K562 (cell line): Measurements from ENCODE around the gene BHLHE40. TPM values are rescaled to one million over a fixed set of nuclear protein-coding genes. Genes with fewer than 3 reads are reported as not detected.

Experiments
- ATAC-seq: fragments of 200-7000 bp; cut with Tn5 transposase; 3 replicates; pipeline ENCODE4 v1.9.1; 2020; ENCODE audit warnings: moderate library complexity
- BruUV-seq: library from RNA; stranded (reverse); fragments of 400-500 nt; replicated peaks from 2 replicates; lab custom pipeline; 2021; lab: Mats Ljungman, UMichigan
- CTCF ChIA-PET: fragments of 300-600 bp; formaldehyde crosslinking; extraction: SDS; loops from one replicate; lab custom pipeline; 2021; ENCODE audit warnings: low intra/inter-chr PET ratio; lab: Yijun Ruan, JAX
- POLR2A ChIA-PET: fragments of 300-600, 350-650 bp; sonication (Branson Sonifier 250); formaldehyde crosslinking; extraction: SDS; loops from one replicate; lab custom pipeline; 2021; ENCODE audit warnings: antibody characterized with exemption, inconsistent platforms; lab: Yijun Ruan, JAX
- DNase-seq, 4 experiments: peaks; one replicate each; pipeline versions ENCODE4 v3.0.0 to v3.0.0-alpha.2; 2011 to 2018; ENCODE audit warnings: low spot score in 3 of 4, mixed read lengths in 3 of 4; ENCODE audit errors: extremely low read depth in 1 of 4
- FAIRE-seq: peaks from 2 replicates; lab custom pipeline; 2011; peaks lifted over from hg19 to GRCh38; lab: Jason Lieb, UNC
- H2AFZ ChIP-seq: 2 replicates; pipeline ENCODE4 v1.6.0; 2011; ENCODE audit warnings: low read depth, low read length, control low read depth, inconsistent platforms
- H3K27ac ChIP-seq: fragments of 200-600 bp; 3 replicates; pipeline ENCODE4 v1.8.0; 2011; ENCODE audit warnings: low read depth, mild to moderate bottlenecking, control low read depth, inconsistent platforms, low read length, moderate library complexity, mixed read lengths; ENCODE audit errors: extremely low read depth
- H3K27me3 ChIP-seq, 2 experiments: fragments of 300-600 bp in 1 of 2; 2 replicates in 1 of 2; 3 replicates in 1 of 2; pipeline versions ENCODE4 v1.6.0 to v1.8.0; 2011; ENCODE audit warnings: inconsistent platforms in 2 of 2, low read length in 2 of 2, mild to moderate bottlenecking in 1 of 2, mixed read lengths in 1 of 2, moderate library complexity in 1 of 2; ENCODE audit not compliant: control insufficient read depth in 2 of 2, insufficient read depth in 2 of 2
- H3K36me3 ChIP-seq: fragments of 300-600 bp; 3 replicates; pipeline ENCODE4 v1.8.0; 2011; ENCODE audit warnings: mild to moderate bottlenecking, low read length, inconsistent platforms; ENCODE audit not compliant: control insufficient read depth, insufficient read depth
- H3K4me1 ChIP-seq, 2 experiments: fragments of 200-600 bp in 1 of 2; replicated peaks in 1 of 2; 2 replicates in 1 of 2; 3 replicates in 1 of 2; pipeline versions ENCODE4 v1.5.1 to v1.8.0; 2011; ENCODE audit warnings: inconsistent platforms in 2 of 2, low read length in 2 of 2, mild to moderate bottlenecking in 1 of 2, mixed read lengths in 1 of 2, moderate library complexity in 1 of 2; ENCODE audit not compliant: control insufficient read depth in 2 of 2, insufficient read depth in 2 of 2
- H3K4me2 ChIP-seq: 2 replicates; pipeline ENCODE4 v1.6.1; 2011; ENCODE audit warnings: low read length, control low read depth, inconsistent platforms, mixed read lengths; ENCODE audit not compliant: insufficient read depth
- H3K4me3 ChIP-seq: fragments of 200-600 bp; sonication (generic), shearing (Covaris generic); 2 replicates; pipeline ENCODE4 v1.5.1; 2016; ENCODE audit warnings: control low read depth, inconsistent platforms
- H3K79me2 ChIP-seq: fragments of 200-600 bp; 3 replicates; pipeline ENCODE4 v1.8.0; 2011; ENCODE audit warnings: low read length, inconsistent platforms; ENCODE audit not compliant: control insufficient read depth, insufficient read depth
- H3K9ac ChIP-seq, 2 experiments: 2 replicates each; pipeline versions ENCODE4 v1.6.0 to v1.6.1; 2011; ENCODE audit warnings: low read depth in 2 of 2, low read length in 2 of 2, control low read depth in 1 of 2, inconsistent platforms in 1 of 2, mild to moderate bottlenecking in 1 of 2, mixed read lengths in 1 of 2; ENCODE audit not compliant: insufficient read depth in 1 of 2
- H3K9me1 ChIP-seq: one replicate; pipeline ENCODE4 v1.6.0; 2011; ENCODE audit warnings: inconsistent platforms, mild to moderate bottlenecking, low read length, moderate library complexity; ENCODE audit not compliant: control insufficient read depth, insufficient read depth
- H3K9me3 ChIP-seq: replicated peaks from 2 replicates; pipeline ENCODE4 v1.5.1; 2011; ENCODE audit warnings: low read depth, low read length, inconsistent platforms; ENCODE audit not compliant: control insufficient read depth, insufficient read depth
- H4K20me1 ChIP-seq: replicated peaks from 2 replicates; pipeline ENCODE4 v1.6.1; 2011; ENCODE audit warnings: low read length, inconsistent platforms, mixed read lengths; ENCODE audit not compliant: control insufficient read depth, insufficient read depth
- ARID1B ChIP-seq: fragments of 450-650 bp; IDR thresholded peaks from 2 replicates; pipeline ENCODE4 v1.6.1; 2016; ENCODE audit warnings: antibody characterized with exemption, mild to moderate bottlenecking, inconsistent platforms
- BDP1 ChIP-seq: IDR thresholded peaks from 3 replicates; pipeline ENCODE4 v1.6.1; 2011; ENCODE audit not compliant: insufficient read length, insufficient read depth
- DPF2 ChIP-seq: fragments of 450-650 bp; IDR thresholded peaks from 2 replicates; pipeline ENCODE4 v1.6.1; 2016
- GMEB1 ChIP-seq: fragments of 250-450 bp; sonication (Bioruptor Pico); IDR thresholded peaks from 2 replicates; pipeline ENCODE4 v1.4.0; 2020; ENCODE audit warnings: mild to moderate bottlenecking
- HDAC6 ChIP-seq: IDR thresholded peaks from 2 replicates; pipeline ENCODE4 v1.6.1; 2012; ENCODE audit warnings: low read depth, mild to moderate bottlenecking, control low read depth, inconsistent platforms, low read length, moderate library complexity
- IFI16 ChIP-seq: fragments of 250-450 bp; sonication (Bioruptor Pico); IDR thresholded peaks from 2 replicates; pipeline ENCODE4 v2.1.2; 2022; ENCODE audit warnings: mild to moderate bottlenecking, inconsistent platforms
- KAT2B ChIP-seq: IDR thresholded peaks from one replicate; pipeline ENCODE4 v1.6.1; 2012; ENCODE audit warnings: low read depth, mild to moderate bottlenecking, control low read depth, inconsistent platforms, low read length, moderate library complexity
- MLLT1 ChIP-seq, 2 experiments: fragments of 450-650 bp; IDR thresholded peaks; 2 replicates each; pipeline ENCODE4 v1.6.1; 2016
- MYNN ChIP-seq, 2 experiments: sonication (generic); formaldehyde crosslinking in 1 of 2; IDR thresholded peaks; 2 replicates each; pipeline versions ENCODE4 v1.5.0 to v1.6.1; 2016 to 2020; ENCODE audit warnings: antibody characterized with exemption in 1 of 2, missing genetic modification reagents in 1 of 2
- RCOR1 ChIP-seq, 2 experiments: IDR thresholded peaks; 2 replicates each; pipeline ENCODE4 v1.6.1; 2012; ENCODE audit warnings: low read depth in 2 of 2, low read length in 2 of 2, borderline replicate concordance in 1 of 2, improper control_type of control experiment in 1 of 2
- SETDB1 ChIP-seq: IDR thresholded peaks from one replicate; pipeline ENCODE4 v1.6.1; 2012; ENCODE audit warnings: low read length, control low read depth, inconsistent platforms
- ZC3H8 ChIP-seq: fragments of 450-650 bp; IDR thresholded peaks from 2 replicates; pipeline ENCODE4 v1.6.1; 2017
- ZNF431 ChIP-seq: sonication (generic); formaldehyde crosslinking; IDR thresholded peaks from 2 replicates; pipeline ENCODE4 v1.8.0; 2022; ENCODE audit warnings: mild to moderate bottlenecking, missing genetic modification reagents
- WGBS: fragments of 100-300 bp; shearing (Covaris generic); methylation state at CpG from one replicate; pipeline ENCODE4 v1.1.6; 2016; ENCODE audit warnings: low coverage, mixed read lengths; ENCODE audit not compliant: insufficient coverage; ENCODE audit errors: missing lambda C conversion rate; 5-methylcytosine and 5-hydroxymethylcytosine counted together
- in situ Hi-C: fragments of 300-500 bp; cut with MboI; formaldehyde crosslinking; loops from 4 replicates; pipeline ENCODE4 v1.15.0; 2018; ENCODE audit warnings: inconsistent platforms, mixed read lengths
- intact Hi-C: fragments of 100-400 bp; cut with micrococcal nuclease; formaldehyde crosslinking; loops from 2 replicates; pipeline ENCODE4 v1.14.2; 2022
- polyA plus RNA-seq, 8 experiments: library from polyadenylated mRNA; depleted of rRNA in 4 of 8; stranded (reverse) in 5 of 8; unstranded in 3 of 8; fragments of >200 nt; fragmentation: Nextera tagmentation in 2 of 8; fragmentation: Illumina TruSeq in 1 of 8; extraction: Ambion mirVana in 2 of 8; extraction: Trizol in 1 of 8; gene quantifications; 2 replicates each; pipeline versions ENCODE4 v1.2.1 to v1.2.3, GENCODE V29; 2011 to 2014; ENCODE audit warnings: inconsistent platforms in 1 of 8, missing spikeins in 1 of 8
- total RNA-seq, 7 experiments: library from RNA; depleted of rRNA in 6 of 7; stranded (reverse); fragments of >200 nt in 6 of 7; fragmentation: Illumina TruSeq in 2 of 7; extraction: Trizol in 2 of 7; gene quantifications; 2 replicates each; pipeline versions ENCODE4 v1.2.1 to v1.2.3, GENCODE V29; 2011 to 2021; ENCODE audit warnings: low replicate concordance in 1 of 7
- TF ChIP-seq, protein P1 (sequence below): fragments of 200-800 bp; sonication (Bioruptor generic); IDR thresholded peaks from 2 replicates; pipeline ENCODE4 v1.6.1; 2017; ENCODE audit warnings: missing genetic modification characterization, missing compliant biosample characterization
- TF ChIP-seq, protein P2 (sequence below): fragments of 250-450 bp; sonication (Bioruptor Pico); IDR thresholded peaks from 2 replicates; pipeline ENCODE4 v1.5.1; 2021; ENCODE audit warnings: mild to moderate bottlenecking
- TF ChIP-seq, protein P3 (sequence below): fragments of 450-650 bp; IDR thresholded peaks from 2 replicates; pipeline ENCODE4 v1.6.1; 2017; ENCODE audit warnings: mild to moderate bottlenecking, moderate library complexity

BHLHE40 gene
- total and polyA plus RNA-seq, 9 of the 15 experiments (the other 6 are each of a cell fraction or from before 2014, with no cell fraction given) = 12.0 to 83.9 (median 31.4) TPM

GRCh38 chr3:4939276-4939675, 40.0 kb upstream of the BHLHE40 start:
- Histone ChIP-seq H3K9me3 (no peaks in the 10 kb centered on the region), H2AFZ (no peak overlapping the region), H3K36me3 (no peaks in the 10 kb centered on the region), H3K4me1 (peaks cover 0 to 4% of the 10 kb centered on the region in 2 experiments; a peak in 2 of 5 replicates), H3K27ac (no peak overlapping the region), H3K4me2 (no peak overlapping the region), H3K9ac (no peak overlapping the region), H3K79me2 (no peaks in the 10 kb centered on the region), H3K9me1 (no peaks in the 10 kb centered on the region), H4K20me1 (no peaks in the 10 kb centered on the region), H3K27me3 (no peaks in the 10 kb centered on the region), H3K4me3 (no peak overlapping the region)
- WGBS = 60% methylated on average over 1 of the region's 3 CpGs
- TF ChIP-seq RCOR1 (IDR thresholded peaks at IDR 0.05; ENCODE audit: borderline replicate concordance in 1 of 2, low read depth in 2 of 2, low read length in 2 of 2) (no peak), ZNF431 (CRISPR knock-in tag) (no peak), HDAC6 (no peak), GMEB1 (CRISPR knock-in tag) (no peak), ARID1B (no peak), ZC3H8 (no peak), IFI16 (CRISPR knock-in tag) (no peak), MYNN (IDR thresholded peaks at IDR 0.05) (no peak), MYNN (CRISPR knock-in tag; IDR thresholded peaks at IDR 0.05) (no peak), DPF2 (no peak), SETDB1 (no peak), MLLT1 (IDR thresholded peaks at IDR 0.05) (no peak), BDP1 (no peak), KAT2B (no peak)
- TF ChIP-seq, protein P1, sequence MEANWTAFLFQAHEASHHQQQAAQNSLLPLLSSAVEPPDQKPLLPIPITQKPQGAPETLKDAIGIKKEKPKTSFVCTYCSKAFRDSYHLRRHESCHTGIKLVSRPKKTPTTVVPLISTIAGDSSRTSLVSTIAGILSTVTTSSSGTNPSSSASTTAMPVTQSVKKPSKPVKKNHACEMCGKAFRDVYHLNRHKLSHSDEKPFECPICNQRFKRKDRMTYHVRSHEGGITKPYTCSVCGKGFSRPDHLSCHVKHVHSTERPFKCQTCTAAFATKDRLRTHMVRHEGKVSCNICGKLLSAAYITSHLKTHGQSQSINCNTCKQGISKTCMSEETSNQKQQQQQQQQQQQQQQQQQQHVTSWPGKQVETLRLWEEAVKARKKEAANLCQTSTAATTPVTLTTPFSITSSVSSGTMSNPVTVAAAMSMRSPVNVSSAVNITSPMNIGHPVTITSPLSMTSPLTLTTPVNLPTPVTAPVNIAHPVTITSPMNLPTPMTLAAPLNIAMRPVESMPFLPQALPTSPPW (CRISPR knock-in tag) = no peak
- TF ChIP-seq, protein P2, sequence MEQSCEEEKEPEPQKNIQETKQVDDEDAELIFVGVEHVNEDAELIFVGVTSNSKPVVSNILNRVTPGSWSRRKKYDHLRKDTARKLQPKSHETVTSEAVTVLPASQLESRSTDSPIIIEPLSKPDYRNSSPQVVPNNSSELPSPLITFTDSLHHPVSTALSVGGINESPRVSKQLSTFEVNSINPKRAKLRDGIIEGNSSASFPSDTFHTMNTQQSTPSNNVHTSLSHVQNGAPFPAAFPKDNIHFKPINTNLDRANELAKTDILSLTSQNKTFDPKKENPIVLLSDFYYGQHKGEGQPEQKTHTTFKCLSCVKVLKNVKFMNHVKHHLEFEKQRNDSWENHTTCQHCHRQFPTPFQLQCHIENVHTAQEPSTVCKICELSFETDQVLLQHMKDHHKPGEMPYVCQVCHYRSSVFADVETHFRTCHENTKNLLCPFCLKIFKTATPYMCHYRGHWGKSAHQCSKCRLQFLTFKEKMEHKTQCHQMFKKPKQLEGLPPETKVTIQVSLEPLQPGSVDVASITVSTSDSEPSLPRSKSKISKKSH (CRISPR knock-in tag) = no peak
- TF ChIP-seq, protein P3, sequence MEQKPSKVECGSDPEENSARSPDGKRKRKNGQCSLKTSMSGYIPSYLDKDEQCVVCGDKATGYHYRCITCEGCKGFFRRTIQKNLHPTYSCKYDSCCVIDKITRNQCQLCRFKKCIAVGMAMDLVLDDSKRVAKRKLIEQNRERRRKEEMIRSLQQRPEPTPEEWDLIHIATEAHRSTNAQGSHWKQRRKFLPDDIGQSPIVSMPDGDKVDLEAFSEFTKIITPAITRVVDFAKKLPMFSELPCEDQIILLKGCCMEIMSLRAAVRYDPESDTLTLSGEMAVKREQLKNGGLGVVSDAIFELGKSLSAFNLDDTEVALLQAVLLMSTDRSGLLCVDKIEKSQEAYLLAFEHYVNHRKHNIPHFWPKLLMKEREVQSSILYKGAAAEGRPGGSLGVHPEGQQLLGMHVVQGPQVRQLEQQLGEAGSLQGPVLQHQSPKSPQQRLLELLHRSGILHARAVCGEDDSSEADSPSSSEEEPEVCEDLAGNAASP = no peak
- BruUV-seq = no TSS peak
- intact Hi-C loops = no loop called here
- DNase-seq (no peak), FAIRE-seq (no peak), ATAC-seq (no peak)
- in situ Hi-C loops = no loop called here
- ChIA-PET CTCF (no interaction called here), POLR2A (interaction anchor here (0.6 to 1.3 kb wide), 2 partner anchors 10 to 18 kb away, joined by 3 read pairs; no protein-coding TSS in a partner anchor)
